Glutamatergic neuron (in vitro differentiated cells): ENCODE results near the gene VWA2. TPM values are rescaled to one million over a fixed set of nuclear protein-coding genes. Genes with fewer than 3 reads are reported as not detected.

Experiments
- DNase-seq: peaks from one replicate; pipeline ENCODE4 v3.0.0; 2022
- H3K27ac Mint-ChIP-seq: one replicate; pipeline ENCODE4 v1.8.0; 2020; ENCODE audit warnings: mild to moderate bottlenecking, mixed read lengths, inconsistent platforms; ENCODE audit not compliant: unreplicated experiment
- H3K27me3 Mint-ChIP-seq: one replicate; pipeline ENCODE4 v1.8.0; 2020; ENCODE audit warnings: mild to moderate bottlenecking, moderate library complexity, mixed read lengths, inconsistent platforms; ENCODE audit not compliant: unreplicated experiment
- H3K36me3 Mint-ChIP-seq: one replicate; pipeline ENCODE4 v1.8.0; 2020; ENCODE audit warnings: mild to moderate bottlenecking, mixed read lengths, inconsistent platforms; ENCODE audit not compliant: unreplicated experiment
- H3K4me1 Mint-ChIP-seq: one replicate; pipeline ENCODE4 v1.8.0; 2020; ENCODE audit warnings: mild to moderate bottlenecking, low read depth, mixed read lengths, inconsistent platforms; ENCODE audit not compliant: unreplicated experiment
- H3K4me3 Mint-ChIP-seq: one replicate; pipeline ENCODE4 v1.8.0; 2020; ENCODE audit warnings: mild to moderate bottlenecking, mixed read lengths, inconsistent platforms; ENCODE audit not compliant: unreplicated experiment
- H3K9me3 Mint-ChIP-seq: one replicate; pipeline ENCODE4 v1.8.0; 2020; ENCODE audit warnings: mild to moderate bottlenecking, moderate library complexity, mixed read lengths, inconsistent platforms; ENCODE audit not compliant: unreplicated experiment
- total RNA-seq: library from RNA; stranded (reverse); fragmentation: NEBNext Ultra II Directional; extraction: Animal tissue kit (Norgen Biotek cat#: 25700); gene quantifications from one replicate; pipeline ENCODE4 v1.2.1, GENCODE V29; 2021; ENCODE audit not compliant: unreplicated experiment
- TF ChIP-seq, protein P1 (sequence below): fragments of 200-600 bp; sonication (generic); IDR thresholded peaks from one replicate; pipeline ENCODE4 v1.5.0; 2021; ENCODE audit not compliant: partially characterized antibody, unreplicated experiment

The VWA2 gene
- total RNA-seq, 1 donor from 2014 or later: not detected

DNA sequence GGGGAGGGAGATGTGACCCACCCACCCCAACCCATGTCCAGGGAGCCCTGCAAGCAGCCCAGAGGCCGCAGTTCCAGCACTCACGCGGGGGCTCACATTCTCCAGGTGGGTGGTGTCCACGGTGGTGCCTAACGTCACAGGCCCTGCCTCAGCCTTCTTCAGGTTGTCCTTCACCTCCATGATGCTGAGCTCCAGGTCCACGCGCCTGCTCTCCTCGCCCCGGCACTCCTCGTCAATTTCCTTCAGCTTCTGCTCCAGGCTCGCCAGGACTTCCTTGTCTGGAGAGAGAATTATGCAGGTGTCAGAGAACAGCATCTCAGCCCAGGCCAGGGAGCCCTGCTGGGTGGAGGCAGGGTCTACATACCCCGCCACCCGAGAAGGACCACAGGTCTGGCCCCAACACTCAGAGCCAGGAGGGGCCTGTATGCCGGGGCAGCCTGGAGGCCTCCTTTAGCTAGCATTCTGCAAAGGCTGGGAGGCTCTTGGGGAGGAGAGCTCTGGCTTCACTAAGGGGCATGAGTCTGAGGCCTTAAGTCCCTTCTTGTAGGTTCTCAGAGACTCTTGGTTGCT lies 58.2 kb downstream of the VWA2 start:
- Mint-ChIP-seq H3K27ac (no peak overlapping the region), H3K36me3 (peaks cover 9% of the 10 kb centered on the region), H3K27me3 (no peaks in the 10 kb centered on the region), H3K4me3 (no peak overlapping the region), H3K4me1 (no peaks in the 10 kb centered on the region), H3K9me3 (peaks cover 7% of the 10 kb centered on the region)
- DNase-seq: no peak
- TF ChIP-seq, protein P1, sequence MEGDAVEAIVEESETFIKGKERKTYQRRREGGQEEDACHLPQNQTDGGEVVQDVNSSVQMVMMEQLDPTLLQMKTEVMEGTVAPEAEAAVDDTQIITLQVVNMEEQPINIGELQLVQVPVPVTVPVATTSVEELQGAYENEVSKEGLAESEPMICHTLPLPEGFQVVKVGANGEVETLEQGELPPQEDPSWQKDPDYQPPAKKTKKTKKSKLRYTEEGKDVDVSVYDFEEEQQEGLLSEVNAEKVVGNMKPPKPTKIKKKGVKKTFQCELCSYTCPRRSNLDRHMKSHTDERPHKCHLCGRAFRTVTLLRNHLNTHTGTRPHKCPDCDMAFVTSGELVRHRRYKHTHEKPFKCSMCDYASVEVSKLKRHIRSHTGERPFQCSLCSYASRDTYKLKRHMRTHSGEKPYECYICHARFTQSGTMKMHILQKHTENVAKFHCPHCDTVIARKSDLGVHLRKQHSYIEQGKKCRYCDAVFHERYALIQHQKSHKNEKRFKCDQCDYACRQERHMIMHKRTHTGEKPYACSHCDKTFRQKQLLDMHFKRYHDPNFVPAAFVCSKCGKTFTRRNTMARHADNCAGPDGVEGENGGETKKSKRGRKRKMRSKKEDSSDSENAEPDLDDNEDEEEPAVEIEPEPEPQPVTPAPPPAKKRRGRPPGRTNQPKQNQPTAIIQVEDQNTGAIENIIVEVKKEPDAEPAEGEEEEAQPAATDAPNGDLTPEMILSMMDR: no peak

DNA sequence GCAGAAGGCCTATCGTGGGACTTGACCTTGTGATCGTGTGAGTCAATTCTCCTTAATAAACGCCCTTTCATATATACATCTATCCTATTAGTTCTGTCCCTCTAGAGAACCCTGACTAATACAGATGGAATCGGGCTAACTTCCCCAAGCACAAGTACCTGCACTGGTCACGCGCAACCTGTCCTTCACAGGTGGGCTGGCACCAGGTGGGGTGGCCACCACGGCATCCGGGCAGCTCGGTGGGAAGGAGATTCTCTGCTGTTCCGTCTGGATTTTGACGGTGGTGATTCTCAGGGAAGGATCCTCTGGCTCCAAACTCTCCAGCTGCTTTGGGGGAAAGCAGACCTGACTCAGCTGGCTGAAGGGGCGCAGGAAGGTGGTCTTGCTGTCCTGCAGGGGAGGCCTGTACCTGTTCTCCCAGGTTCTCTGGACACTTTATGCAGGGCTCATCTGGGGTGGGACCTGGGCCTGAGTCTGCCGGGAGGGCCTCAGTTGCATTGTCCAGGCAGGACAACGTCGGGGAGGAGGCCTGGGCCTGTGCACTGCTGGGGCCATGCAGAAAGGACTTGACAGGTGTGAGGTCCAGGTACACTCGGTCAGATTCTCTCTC lies 61.1 kb downstream of the VWA2 start:
- TF ChIP-seq, protein P1: no peak
- H3K4me1 Mint-ChIP-seq: peaks cover 4% of the 10 kb centered on the region
- peaks cover 9% of the 10 kb centered on the region for H3K36me3 Mint-ChIP-seq
- peaks cover 7% of the 10 kb centered on the region for H3K9me3 Mint-ChIP-seq
- H3K27me3 Mint-ChIP-seq: peaks cover 6% of the 10 kb centered on the region
- no peak overlapping the region for H3K4me3 Mint-ChIP-seq
- H3K27ac Mint-ChIP-seq: no peak overlapping the region
- no peak for DNase-seq

DNA sequence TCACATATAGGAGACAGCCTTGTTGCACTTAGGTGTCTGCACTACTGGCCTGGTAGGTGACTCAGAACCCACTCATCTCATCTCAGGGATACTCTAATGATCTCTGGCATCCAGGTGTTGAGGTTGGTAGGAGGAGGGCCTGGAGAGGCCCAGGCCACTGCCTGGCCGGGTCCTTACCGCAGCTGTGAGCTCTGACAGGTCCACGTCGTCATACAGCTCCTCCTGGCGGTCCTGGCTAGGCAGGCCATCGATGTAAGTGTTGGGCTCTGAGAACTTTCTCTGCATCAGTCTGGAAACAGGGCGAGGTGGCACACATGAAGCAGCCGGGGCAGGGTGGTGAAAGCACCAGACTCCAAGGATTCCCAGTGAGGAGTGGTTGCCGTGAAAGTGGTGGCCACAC lies 62.1 kb downstream of the VWA2 start:
- no peak for DNase-seq
- H3K4me3 Mint-ChIP-seq: no peak overlapping the region
- H3K27ac Mint-ChIP-seq: no peak overlapping the region
- peaks cover 4% of the 10 kb centered on the region for H3K36me3 Mint-ChIP-seq
- peaks cover 6% of the 10 kb centered on the region for H3K27me3 Mint-ChIP-seq
- H3K4me1 Mint-ChIP-seq: peaks cover 4% of the 10 kb centered on the region
- TF ChIP-seq, protein P1: no peak
- peaks cover 2% of the 10 kb centered on the region for H3K9me3 Mint-ChIP-seq

GRCh38 chr10:114301951-114302710 lies 63.1 kb downstream of the VWA2 start:
- no peak overlapping the region for H3K27ac Mint-ChIP-seq

More at GRCh38 chr10:114301951-114302710, 63.1 kb downstream of the VWA2 start:
- no peak overlapping the region for H3K4me3 Mint-ChIP-seq
- no peaks in the 10 kb centered on the region for H3K36me3 Mint-ChIP-seq
- peaks cover 2% of the 10 kb centered on the region for H3K9me3 Mint-ChIP-seq
- no peak for DNase-seq
- H3K27me3 Mint-ChIP-seq: peaks cover 8% of the 10 kb centered on the region
- TF ChIP-seq, protein P1: no peak
- peaks cover 4% of the 10 kb centered on the region for H3K4me1 Mint-ChIP-seq
